GM18526 (cell line): ENCODE data around the gene ESRRA.

Source experiments
- POLR2A ChIP-seq: IDR thresholded peaks from 3 replicates; pipeline ENCODE4 v1.6.1; 2011; ENCODE audit not compliant: insufficient read length; ENCODE audit errors: extremely low read depth

Gene ESRRA

DNA sequence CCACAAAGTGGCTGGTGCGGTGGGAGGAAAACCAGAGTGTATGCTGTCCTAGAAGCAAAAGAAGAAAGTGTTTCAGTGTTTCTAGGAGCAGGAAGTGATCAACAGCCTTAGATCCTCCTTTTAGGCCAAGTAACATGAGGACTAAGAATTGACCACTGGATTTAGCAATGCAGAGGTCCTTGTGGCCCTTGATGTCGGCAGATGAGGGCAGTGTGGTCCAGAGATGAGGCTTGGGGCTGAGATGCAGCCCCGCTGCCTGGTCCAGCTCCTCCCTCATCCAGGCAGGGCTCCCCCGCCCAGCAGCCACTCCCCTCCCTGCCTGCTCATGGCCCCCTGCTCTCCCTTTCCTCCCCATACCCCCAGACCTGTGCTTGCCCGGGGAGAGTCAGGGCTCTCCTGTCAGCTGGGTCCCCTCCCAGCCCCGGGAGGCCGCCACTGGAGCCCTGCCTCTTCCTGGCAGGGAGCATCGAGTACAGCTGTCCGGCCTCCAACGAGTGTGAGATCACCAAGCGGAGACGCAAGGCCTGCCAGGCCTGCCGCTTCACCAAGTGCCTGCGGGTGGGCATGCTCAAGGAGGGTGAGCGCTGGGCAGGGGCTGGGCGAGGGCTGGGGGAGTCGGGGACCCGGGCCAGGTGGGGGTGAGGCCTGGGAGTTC is 8.3 kb downstream of the ESRRA start:
- TF ChIP-seq POLR2A = no peak

DNA sequence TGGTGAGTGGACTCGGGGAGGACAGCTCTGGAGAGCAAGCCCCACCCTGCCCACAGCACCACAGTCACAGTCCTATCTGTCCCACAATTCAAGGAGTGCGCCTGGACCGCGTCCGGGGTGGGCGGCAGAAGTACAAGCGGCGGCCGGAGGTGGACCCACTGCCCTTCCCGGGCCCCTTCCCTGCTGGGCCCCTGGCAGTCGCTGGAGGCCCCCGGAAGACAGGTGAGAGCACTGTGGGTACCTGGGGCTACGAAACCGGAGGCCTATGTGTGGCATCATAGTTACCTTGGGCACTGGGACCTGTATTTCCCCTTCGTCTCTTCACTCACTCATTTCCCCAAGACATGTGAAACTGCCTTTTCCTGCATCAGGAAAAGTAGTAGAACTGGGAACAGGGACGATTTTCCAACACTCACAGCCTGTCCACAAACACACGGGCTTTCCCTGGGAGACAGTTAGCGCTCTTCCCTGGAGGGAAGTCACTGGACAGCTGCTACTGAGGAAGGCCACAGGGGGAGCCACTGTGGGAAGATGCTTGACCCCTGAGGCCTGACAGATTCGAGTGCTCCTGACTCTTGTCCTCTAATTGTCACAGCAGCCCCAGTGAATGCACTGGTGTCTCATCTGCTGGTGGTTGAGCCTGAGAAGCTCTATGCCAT is 9.0 kb downstream of the ESRRA start:
- no peak for TF ChIP-seq POLR2A

DNA sequence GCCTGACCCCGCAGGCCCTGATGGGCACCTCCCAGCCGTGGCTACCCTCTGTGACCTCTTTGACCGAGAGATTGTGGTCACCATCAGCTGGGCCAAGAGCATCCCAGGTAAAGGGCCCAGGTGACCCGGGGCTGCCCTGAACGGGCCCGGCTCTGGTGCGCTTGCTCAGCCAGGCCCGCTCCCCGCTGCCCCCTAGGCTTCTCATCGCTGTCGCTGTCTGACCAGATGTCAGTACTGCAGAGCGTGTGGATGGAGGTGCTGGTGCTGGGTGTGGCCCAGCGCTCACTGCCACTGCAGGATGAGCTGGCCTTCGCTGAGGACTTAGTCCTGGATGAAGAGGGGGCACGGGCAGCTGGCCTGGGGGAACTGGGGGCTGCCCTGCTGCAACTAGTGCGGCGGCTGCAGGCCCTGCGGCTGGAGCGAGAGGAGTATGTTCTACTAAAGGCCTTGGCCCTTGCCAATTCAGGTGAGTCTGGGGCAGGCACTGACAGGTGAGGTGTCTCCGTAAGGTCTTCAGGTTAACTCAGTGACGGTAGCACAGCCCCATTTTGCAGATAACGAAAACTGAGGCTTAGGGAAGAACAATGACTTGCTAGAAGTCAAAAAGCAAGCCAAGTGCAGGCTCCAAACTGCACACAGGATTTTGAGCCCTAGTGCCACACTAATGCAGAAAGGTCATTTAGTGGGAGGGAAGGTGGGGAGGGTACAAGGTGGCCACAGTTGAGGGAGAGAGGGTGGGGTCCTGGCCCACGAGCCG is 9.7 kb downstream of the ESRRA start:
- TF ChIP-seq POLR2A = no peak

DNA sequence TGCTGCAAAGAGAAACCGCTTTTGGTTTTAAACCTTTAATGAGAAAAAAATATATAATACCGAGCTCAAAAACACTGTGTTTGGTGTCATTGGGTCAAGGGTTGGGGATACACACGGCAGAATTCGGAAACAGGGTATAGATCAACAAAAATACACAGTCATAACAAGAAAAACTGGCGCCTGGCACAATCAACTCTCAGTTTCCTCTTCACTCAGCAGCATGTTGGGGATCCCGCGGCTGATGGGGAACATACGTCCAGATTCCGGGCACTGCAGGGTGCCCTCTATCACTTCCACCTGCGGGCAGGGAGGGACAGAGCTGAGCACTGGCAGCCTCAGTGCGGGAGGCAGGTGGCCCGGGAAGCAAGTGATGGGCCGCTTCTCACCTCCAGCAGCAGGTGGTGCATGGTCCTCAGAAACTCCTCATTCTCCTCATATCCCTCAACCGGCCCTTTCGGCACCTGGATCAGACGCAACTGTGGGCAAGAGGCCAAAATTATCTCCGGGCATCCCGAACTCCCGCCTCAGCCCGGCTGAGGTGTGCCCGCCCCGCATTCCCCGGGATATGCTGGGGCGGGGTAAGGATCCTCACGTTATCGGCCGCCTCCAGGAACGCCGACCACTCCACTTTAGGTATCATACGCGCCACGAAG is 11.5 kb downstream of the ESRRA start:
- no peak for TF ChIP-seq POLR2A

DNA sequence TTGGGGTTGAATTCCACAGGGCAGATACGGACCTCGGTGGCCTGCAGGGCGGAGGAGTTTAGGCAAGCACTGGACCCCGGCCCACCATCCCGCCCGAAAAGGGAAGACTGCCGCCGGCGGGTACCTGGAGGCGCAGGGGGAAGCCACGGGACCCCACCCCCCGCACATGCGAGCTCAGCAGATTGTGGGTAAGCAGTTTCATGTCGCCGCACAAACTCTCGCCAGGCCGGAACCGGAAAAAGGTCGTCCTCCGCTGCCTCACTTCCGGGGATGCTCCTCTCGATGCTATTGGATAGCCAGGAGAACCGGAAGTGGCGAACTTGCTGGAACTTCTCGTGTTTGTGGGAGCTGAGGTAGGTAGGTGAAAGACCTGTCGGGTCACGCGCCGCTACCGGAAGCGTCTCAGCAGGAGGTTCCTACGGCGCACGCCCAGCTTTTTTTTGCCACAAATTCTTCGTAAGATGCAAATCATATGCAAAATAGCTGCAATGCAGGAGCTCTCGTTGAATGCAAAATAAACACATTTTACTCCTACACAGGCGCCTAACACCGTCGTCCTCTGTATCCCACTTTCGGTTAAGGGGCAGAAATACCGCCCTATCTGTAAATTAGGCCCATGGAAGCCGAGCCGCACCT is 12.1 kb downstream of the ESRRA start, which contains the start of gene TRMT112:
TRMT112 (minus strand) TSS at position 235 of the 636 bp plus-strand sequence; CDS start at position 202, 33 bp downstream.
- TF ChIP-seq POLR2A = peak; percentile 88

DNA sequence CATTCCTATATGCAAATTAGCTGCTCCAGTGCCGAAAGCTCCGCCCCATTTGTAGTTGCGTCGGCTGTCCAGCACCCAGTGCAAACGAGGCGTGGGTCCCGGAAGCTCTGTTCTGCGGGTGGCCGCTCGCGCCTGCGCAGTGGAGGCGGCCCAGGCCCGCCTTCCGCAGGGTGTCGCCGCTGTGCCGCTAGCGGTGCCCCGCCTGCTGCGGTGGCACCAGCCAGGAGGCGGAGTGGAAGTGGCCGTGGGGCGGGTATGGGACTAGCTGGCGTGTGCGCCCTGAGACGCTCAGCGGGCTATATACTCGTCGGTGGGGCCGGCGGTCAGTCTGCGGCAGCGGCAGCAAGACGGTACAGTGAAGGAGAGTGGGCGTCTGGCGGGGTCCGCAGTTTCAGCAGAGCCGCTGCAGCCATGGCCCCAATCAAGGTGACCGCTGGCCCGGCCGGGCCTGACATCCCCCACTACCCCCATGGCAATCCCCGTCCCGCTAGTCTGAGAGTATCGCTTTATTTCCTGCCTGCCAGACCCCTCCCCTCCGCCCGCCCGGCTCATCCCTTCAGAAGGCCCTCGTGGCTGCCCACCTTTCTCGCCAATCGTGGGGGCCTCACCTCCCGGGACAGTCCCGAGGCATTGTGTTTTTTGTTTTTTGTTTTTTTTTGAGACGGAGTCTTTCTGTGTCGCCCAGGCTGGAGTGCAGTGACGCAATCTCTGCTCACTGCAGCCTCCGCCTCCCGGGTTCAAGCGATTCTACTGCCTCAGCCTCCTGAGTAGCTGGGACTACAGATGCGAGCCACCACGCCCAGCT is 12.8 kb downstream of the ESRRA start, which contains the start of gene PRDX5:
PRDX5 (plus strand) TSS at position 161 of the 805 bp plus-strand sequence; CDS start at position 256, 95 bp downstream.
- peak; percentile 70 for TF ChIP-seq POLR2A

DNA sequence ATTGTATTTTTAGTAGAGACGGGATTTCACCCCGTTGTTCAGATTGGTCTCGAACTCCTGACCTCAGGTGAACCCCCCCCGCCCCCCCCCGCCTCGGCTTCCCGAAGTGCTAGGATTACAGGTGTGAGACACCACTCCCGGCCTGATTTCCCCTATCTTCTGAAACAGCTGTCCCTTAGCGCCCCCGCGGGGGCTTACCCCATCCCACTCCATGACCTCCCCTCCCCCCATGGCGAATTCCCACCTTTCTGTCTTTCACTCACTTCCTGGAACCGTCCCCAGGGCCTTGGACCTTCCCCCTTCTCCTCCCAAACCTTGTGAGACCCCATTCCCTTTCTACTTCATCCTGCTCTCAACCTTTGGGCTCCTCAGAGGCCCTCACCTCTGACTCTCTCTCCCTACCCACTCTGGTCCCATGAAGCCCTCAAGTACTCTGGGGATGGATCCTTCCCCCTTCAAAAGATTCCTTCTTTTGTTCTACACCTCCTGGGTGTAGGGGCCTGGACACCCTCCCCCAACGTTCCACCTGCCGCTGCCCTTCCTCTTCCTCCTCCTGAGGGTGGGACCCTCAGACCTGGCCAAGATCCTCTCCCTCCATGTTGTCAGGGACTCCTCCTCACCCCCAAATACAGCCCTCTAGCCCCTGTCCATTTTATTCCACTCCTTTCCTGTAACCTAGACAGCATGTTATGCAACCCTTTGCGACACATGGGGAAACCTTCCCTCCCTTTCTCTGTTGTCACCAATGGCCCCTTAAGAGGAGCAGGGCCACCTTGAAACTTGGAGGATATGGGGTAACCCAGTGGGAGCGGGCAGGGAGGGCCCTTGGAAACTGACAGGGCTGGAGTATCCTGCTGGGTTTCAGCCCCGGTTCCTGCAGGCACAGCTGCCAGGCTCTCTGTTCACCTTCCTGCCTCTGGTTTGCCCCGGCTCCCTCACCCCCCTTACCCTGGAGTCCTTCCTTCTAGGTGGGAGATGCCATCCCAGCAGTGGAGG is 13.7 kb downstream of the ESRRA start:
- no peak for TF ChIP-seq POLR2A

DNA sequence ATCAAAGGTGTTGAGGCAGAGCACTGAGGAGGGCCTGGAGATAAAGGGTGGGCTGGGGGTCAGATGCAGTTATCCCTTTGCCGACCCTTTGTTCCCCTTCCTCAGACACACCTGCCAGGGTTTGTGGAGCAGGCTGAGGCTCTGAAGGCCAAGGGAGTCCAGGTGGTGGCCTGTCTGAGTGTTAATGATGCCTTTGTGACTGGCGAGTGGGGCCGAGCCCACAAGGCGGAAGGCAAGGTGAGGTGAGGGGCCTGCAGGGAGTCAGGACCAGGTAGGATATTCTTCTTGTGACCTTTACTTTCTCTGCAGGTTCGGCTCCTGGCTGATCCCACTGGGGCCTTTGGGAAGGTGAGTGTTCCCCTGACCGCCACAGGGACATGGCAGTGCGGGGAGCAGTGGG is 15.2 kb downstream of the ESRRA start:
- no peak for TF ChIP-seq POLR2A

DNA sequence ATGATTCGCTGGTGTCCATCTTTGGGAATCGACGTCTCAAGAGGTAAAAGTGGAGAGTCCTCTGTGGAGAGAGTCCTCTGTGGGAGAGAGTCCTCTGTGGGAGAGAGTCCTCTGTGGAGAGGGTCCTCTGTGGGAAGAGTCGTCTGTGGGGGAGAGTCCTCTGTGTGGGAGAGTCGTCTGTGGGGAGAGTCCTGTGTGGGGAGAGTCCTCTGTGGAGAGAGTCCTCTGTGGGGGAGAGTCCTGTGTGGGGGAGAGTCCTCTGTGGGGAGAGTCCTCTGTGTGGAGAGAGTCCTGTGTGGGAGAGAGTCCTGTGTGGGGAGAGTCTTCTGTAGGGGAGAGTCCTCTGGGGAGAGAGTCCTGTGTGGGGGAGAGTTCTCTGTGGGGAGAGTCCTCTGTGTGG is 15.7 kb downstream of the ESRRA start:
- TF ChIP-seq POLR2A = no peak

DNA sequence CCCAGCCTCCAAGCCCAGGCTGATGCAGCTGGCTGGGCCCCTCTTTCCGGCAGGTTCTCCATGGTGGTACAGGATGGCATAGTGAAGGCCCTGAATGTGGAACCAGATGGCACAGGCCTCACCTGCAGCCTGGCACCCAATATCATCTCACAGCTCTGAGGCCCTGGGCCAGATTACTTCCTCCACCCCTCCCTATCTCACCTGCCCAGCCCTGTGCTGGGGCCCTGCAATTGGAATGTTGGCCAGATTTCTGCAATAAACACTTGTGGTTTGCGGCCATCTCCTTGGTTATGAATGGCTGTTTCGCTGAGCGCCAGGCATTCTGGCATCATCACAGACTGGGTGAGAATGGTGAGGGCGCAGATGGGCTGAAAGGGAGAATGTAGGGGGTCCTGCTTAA is 16.2 kb downstream of the ESRRA start:
- no peak for TF ChIP-seq POLR2A

DNA sequence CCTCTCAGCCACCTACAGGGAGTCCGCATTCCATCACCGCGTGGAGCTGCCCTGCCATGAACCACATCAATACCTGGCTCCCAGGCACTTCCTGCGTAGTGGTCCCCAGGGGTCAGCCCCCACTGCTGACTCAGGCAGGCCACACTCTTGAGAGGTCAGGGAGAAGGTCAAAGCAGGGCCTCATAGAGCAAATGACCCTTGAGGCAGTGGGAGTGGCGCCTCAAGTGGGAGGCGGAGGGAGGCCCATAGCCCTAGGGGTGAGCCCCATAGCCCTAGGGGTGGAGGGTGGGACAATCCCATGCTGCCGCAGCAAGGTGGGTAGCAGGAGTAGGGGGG is 17.6 kb downstream of the ESRRA start:
- TF ChIP-seq POLR2A = no peak

DNA sequence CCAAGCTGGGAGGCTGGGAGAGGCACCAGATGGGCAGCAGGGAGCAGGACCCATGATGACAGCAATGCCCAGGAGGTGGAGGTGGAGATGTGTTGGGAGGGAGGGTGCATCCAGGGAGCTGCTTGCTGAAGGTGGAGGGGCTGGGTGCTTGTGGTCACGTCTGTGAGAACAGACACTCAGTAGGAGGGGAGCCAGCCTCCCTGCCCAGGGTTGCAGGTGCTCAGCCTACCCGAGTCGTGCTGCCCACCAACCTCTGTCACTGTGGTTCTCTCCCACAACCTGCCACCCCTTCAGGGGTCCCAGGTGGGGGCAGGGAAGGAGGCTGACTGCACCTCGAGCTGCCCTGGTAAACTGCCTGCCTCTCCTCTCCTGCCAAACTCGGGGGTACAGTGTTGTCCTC is 18.0 kb downstream of the ESRRA start:
- TF ChIP-seq POLR2A = no peak
